ENCODE data around the gene SELENOK. TPM values are rescaled to one million over a fixed set of nuclear protein-coding genes. Genes with fewer than 3 reads are reported as not detected.
A peak's percentile ranks its signal among the peaks of the same experiment; 100 is the strongest.

The SELENOK gene
- total and polyA plus RNA-seq, 2 of the 13 experiments (the other 11 are each of a cell fraction or from before 2014, with no cell fraction given): 67.0 to 81.0 TPM

- TF ChIP-seq ZKSCAN1 (IDR thresholded peaks at IDR 0.05; ENCODE audit: low read length): no peak
- peak; percentile 91; the same call in 1 of the 2 replicates for TF ChIP-seq ZNF788 (CRISPR knock-in tag; IDR thresholded peaks at IDR 0.05; ENCODE audit: borderline replicate concordance)
- no peak for TF ChIP-seq SCMH1 (CRISPR knock-in tag; IDR thresholded peaks at IDR 0.05; ENCODE audit: borderline replicate concordance)
- TF ChIP-seq HMG20A (CRISPR knock-in tag; IDR thresholded peaks at IDR 0.05; ENCODE audit: borderline replicate concordance): no peak
- peak; percentile 57 for TF ChIP-seq HNF1B (CRISPR knock-in tag; IDR thresholded peaks at IDR 0.05)
- TF ChIP-seq ZSCAN31 (CRISPR knock-in tag; IDR thresholded peaks at IDR 0.05; ENCODE audit: low read depth): peak; percentile 99
- peak; percentile 74 for TF ChIP-seq YY1 (IDR thresholded peaks at IDR 0.05; ENCODE audit: insufficient read depth, insufficient replicate concordance, low read depth, low read length)
- TF ChIP-seq ASH2L (IDR thresholded peaks at IDR 0.05; ENCODE audit: insufficient read length, low read depth, low read length): peak; percentile 75
- no peak for TF ChIP-seq ATRX (CRISPR knock-in tag; IDR thresholded peaks at IDR 0.05; ENCODE audit: borderline replicate concordance)
- peak; percentile 74 for TF ChIP-seq POGZ (CRISPR knock-in tag; IDR thresholded peaks at IDR 0.05)
- no peak for TF ChIP-seq ZNF207 (IDR thresholded peaks at IDR 0.05; ENCODE audit: borderline replicate concordance)
- TF ChIP-seq ATF7-NPFF (CRISPR knock-in tag; IDR thresholded peaks at IDR 0.05; ENCODE audit: low read depth): peak; percentile 86
- 0 out of 2 replicates have a peak, but pooled peaks have one; percentile 31 for TF ChIP-seq ZNF770 (CRISPR knock-in tag; IDR thresholded peaks at IDR 0.05)
- peak; percentile 86 for TF ChIP-seq ARHGAP35 (CRISPR knock-in tag; IDR thresholded peaks at IDR 0.05; ENCODE audit: borderline replicate concordance)
- TF ChIP-seq ZNF143 (CRISPR knock-in tag; IDR thresholded peaks at IDR 0.05): no peak
- TF ChIP-seq NR2F6 (IDR thresholded peaks at IDR 0.05): no peak
- peak; percentile 59; the same call in 1 of the 2 replicates for TF ChIP-seq NR2F6 (CRISPR knock-in tag; IDR thresholded peaks at IDR 0.05)
- TF ChIP-seq ARID2 (CRISPR knock-in tag; IDR thresholded peaks at IDR 0.05; ENCODE audit: borderline replicate concordance): peak; percentile 98
- TF ChIP-seq ATAD3A (CRISPR knock-in tag; IDR thresholded peaks at IDR 0.05): no peak; the same call in 1 of the 2 replicates
- peak; percentile 80; the same call in 1 of the 2 replicates for TF ChIP-seq TOE1 (CRISPR knock-in tag; IDR thresholded peaks at IDR 0.05)
- no peak for TF ChIP-seq RAD51 (IDR thresholded peaks at IDR 0.05; ENCODE audit: borderline replicate concordance)
- peak in 1 of 2 experiments; percentile 64; a peak in 2 of 4 replicates for TF ChIP-seq EP300 (IDR thresholded peaks at IDR 0.05; ENCODE audit: low read depth in 2 of 2, low read length in 2 of 2)
- no peak; the same call in 1 of the 2 replicates for TF ChIP-seq EP300 (CRISPR knock-in tag; IDR thresholded peaks at IDR 0.05; ENCODE audit: borderline replicate concordance)
- no peak for TF ChIP-seq PHF5A (CRISPR knock-in tag; IDR thresholded peaks at IDR 0.05; ENCODE audit: low read depth, unreplicated experiment)
- TF ChIP-seq FOXA3 (CRISPR knock-in tag; IDR thresholded peaks at IDR 0.05): peak; percentile 50
- TF ChIP-seq YEATS2 (CRISPR knock-in tag; IDR thresholded peaks at IDR 0.05; ENCODE audit: borderline replicate concordance): no peak
- peak; percentile 92 for TF ChIP-seq ZNF780A (CRISPR knock-in tag; IDR thresholded peaks at IDR 0.05)
- 0 out of 2 replicates have a peak, but pooled peaks have one; percentile 23 for TF ChIP-seq RXRA (CRISPR knock-in tag; IDR thresholded peaks at IDR 0.05)
- TF ChIP-seq CBX2 (IDR thresholded peaks at IDR 0.05; ENCODE audit: low read depth, low read length): no peak
- no peak; the same call in 1 of the 2 replicates for TF ChIP-seq CBX2 (CRISPR knock-in tag; IDR thresholded peaks at IDR 0.05; ENCODE audit: low read depth)
Measured at GRCh38 chr3:53846134-53846850, 45.4 kb downstream of the SELENOK start, which contains the start of the genes CHDH and IL17RB (continued).
